ENCODE data around the gene RANGAP1. TPM values are rescaled to one million over a fixed set of nuclear protein-coding genes. Genes with fewer than 3 reads are reported as not detected.

Gene RANGAP1
- total and polyA plus RNA-seq, 8 donors, result 18.9 to 127 (median 38.5) TPM

DNA sequence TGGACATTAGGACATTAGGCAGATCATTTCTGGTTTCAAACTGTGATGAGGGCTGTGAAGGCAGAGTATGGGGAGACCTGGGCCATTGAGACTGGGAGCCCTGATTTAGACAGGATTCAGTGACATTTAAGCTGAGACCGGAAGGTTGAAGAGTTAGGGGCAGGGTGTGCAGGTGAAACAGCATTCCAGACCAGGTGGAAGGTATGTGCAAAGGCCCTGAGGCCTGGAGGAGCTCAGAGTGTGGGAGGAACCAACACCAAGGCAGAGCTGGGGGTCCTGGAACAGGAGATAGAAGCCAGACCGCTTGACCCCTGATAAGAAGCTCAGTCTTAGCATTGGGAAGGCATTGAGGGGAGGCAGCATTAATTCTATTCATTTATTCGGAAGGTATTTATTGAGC, 47.8 kb upstream of the RANGAP1 start:
- peaks cover 53 to 100% (median 97%) of the 10 kb centered on the region in 4 donors for H3K36me3 ChIP-seq
- no peaks in the 10 kb centered on the region for H3K27me3 ChIP-seq
- no peak for DNase-seq
- TF ChIP-seq EP300 (IDR thresholded peaks at IDR 0.05) (no peak), CTCF (IDR thresholded peaks at IDR 0.05) (no peak), POLR2A (IDR thresholded peaks at IDR 0.05) (no peak), POLR2AphosphoS5 (IDR thresholded peaks at IDR 0.05) (no peak)
- no peaks in the 10 kb centered on the region for H3K4me1 ChIP-seq
- intact Hi-C loops (cut with DNase I; ENCODE audit: low total_unique reads), result no loop called here
- no peaks in the 10 kb centered on the region for H3K9me3 ChIP-seq
- H3K27ac ChIP-seq, result no peak overlapping the region
- 95 to 100% (median 99%) methylated on average over 3 of the region's 3 CpGs for WGBS, 5 donors
- no peak overlapping the region for H3K4me3 ChIP-seq

DNA sequence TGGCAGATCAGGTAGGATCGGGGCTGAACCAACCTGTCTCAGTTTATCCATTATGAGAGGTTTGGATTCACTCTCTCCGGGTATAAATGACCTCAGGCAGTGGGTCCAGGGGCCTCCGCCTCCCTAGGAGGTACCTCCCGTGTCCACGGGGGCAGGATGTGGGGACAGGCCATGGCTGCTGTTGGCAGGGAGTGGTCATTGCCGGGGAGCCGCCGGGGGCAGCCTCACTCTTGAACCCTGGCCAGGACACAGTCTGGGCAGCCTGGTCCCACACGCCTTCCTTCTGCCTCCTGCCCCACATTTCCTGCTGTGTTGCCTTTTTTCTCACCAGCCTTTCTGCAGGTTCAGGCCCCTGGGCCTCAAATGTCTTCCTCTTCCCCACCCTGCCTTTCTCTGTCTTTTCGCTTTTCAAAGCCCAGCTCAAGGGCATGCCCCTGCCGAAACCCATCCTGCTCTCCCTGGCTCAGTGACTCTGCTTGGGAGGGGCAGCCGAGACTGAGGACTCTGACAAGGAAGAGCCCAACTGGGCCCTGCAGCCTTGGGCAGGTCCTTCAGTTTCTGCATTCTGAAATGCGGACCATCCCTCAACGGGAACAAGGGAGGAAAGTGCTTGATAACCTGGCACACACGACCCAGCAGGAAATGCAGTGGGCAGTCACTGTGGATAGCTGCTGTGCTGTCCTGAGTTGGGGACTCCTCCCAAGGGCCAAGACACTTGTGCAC, 46.4 kb upstream of the RANGAP1 start:
- intact Hi-C loops (cut with DNase I; ENCODE audit: low total_unique reads), result no loop called here
- no peak for DNase-seq
- WGBS, 5 donors, result 84 to 94% (median 92%) methylated on average over 14 to 15 of the region's 15 CpGs
- H3K27ac ChIP-seq, result no peak overlapping the region
- peaks cover 63 to 100% (median 97%) of the 10 kb centered on the region in 4 donors for H3K36me3 ChIP-seq
- no peak overlapping the region for H3K4me3 ChIP-seq
- H3K27me3 ChIP-seq, result no peaks in the 10 kb centered on the region
- TF ChIP-seq EP300 (IDR thresholded peaks at IDR 0.05) (no peak), POLR2AphosphoS5 (IDR thresholded peaks at IDR 0.05) (no peak), POLR2A (IDR thresholded peaks at IDR 0.05) (no peak), CTCF (IDR thresholded peaks at IDR 0.05) (no peak)
- no peaks in the 10 kb centered on the region for H3K9me3 ChIP-seq
- H3K4me1 ChIP-seq, result no peaks in the 10 kb centered on the region

GRCh38 chr22:41330169-41330568, 44.2 kb upstream of the RANGAP1 start:
- TF ChIP-seq CTCF (IDR thresholded peaks at IDR 0.05), result no peak
- TF ChIP-seq POLR2A (IDR thresholded peaks at IDR 0.05), result no peak
- TF ChIP-seq EP300 (IDR thresholded peaks at IDR 0.05), result no peak
- no peak for TF ChIP-seq POLR2AphosphoS5 (IDR thresholded peaks at IDR 0.05)
- H3K4me3 ChIP-seq, result no peak overlapping the region
- H3K4me1 ChIP-seq, result no peaks in the 10 kb centered on the region
- intact Hi-C loops (cut with DNase I; ENCODE audit: low total_unique reads), result no loop called here
- 89 to 97% (median 97%) methylated on average over 5 to 7 of the region's 7 CpGs for WGBS, 5 donors
- DNase-seq, result no peak
- H3K9me3 ChIP-seq, result no peaks in the 10 kb centered on the region
- H3K27ac ChIP-seq, result no peak overlapping the region
- peaks cover 67 to 100% (median 100%) of the 10 kb centered on the region in 4 donors for H3K36me3 ChIP-seq
- H3K27me3 ChIP-seq, result no peaks in the 10 kb centered on the region

GRCh38 chr22:41327124-41327523, 41.1 kb upstream of the RANGAP1 start:
- TF ChIP-seq POLR2AphosphoS5 (IDR thresholded peaks at IDR 0.05) (no peak), CTCF (IDR thresholded peaks at IDR 0.05) (no peak), EP300 (IDR thresholded peaks at IDR 0.05) (no peak), POLR2A (IDR thresholded peaks at IDR 0.05) (no peak)

More at GRCh38 chr22:41327124-41327523, 41.1 kb upstream of the RANGAP1 start:
- DNase-seq, result no peak
- peaks cover 50 to 100% (median 100%) of the 10 kb centered on the region in 4 donors for H3K36me3 ChIP-seq
- no peak overlapping the region for H3K4me3 ChIP-seq
- H3K27ac ChIP-seq, result no peak overlapping the region
- no peaks in the 10 kb centered on the region for H3K27me3 ChIP-seq
- H3K4me1 ChIP-seq, result no peaks in the 10 kb centered on the region
- H3K9me3 ChIP-seq, result no peaks in the 10 kb centered on the region
- intact Hi-C loops (cut with DNase I; ENCODE audit: low total_unique reads), result no loop called here
- WGBS, 5 donors, result 83 to 92% (median 88%) methylated on average over 16 of the region's 16 CpGs

All from stomach (tissue), 9 donors.